HEK293 (cell line): Measurements from ENCODE around the gene PPARG.

ENCODE experiments used
- CTCF ChIA-PET: fragments of 350-600 bp; formaldehyde crosslinking; extraction: SDS; loops from one replicate; lab custom pipeline; 2021; ENCODE audit warnings: antibody characterized with exemption; lab: Yijun Ruan, JAX
- POLR2A ChIA-PET: fragments of 300-600 bp; formaldehyde crosslinking; extraction: SDS; loops from one replicate; lab custom pipeline; 2020; ENCODE audit warnings: antibody characterized with exemption, inconsistent platforms; lab: Yijun Ruan, JAX
- H3K27ac ChIP-seq: fragments of 200-500 bp; sonication (Bioruptor generic); 2 replicates; pipeline ENCODE4 v1.5.1; 2014; ENCODE audit warnings: low read depth, low read length, control low read depth, inconsistent platforms; ENCODE audit errors: extremely low read depth
- H3K36me3 ChIP-seq, 2 experiments: fragments of 200-500 bp in 1 of 2; sonication (Bioruptor generic) in 1 of 2; 1 replicate in 1 of 2; 2 replicates in 1 of 2; pipeline ENCODE4 v1.5.1; 2014 to 2017; ENCODE audit warnings: inconsistent platforms in 2 of 2, low read length in 2 of 2; ENCODE audit not compliant: control insufficient read depth in 2 of 2, insufficient read depth in 1 of 2
- H3K4me1 ChIP-seq: fragments of 200-500 bp; sonication (Bioruptor generic); 2 replicates; pipeline ENCODE4 v1.5.1; 2014; ENCODE audit warnings: mild to moderate bottlenecking, low read length, inconsistent platforms; ENCODE audit not compliant: control insufficient read depth, insufficient read depth
- H3K4me3 ChIP-seq: 2 replicates; pipeline ENCODE4 v1.5.1; 2011; ENCODE audit warnings: low read depth, mild to moderate bottlenecking, control low read depth, low read length, moderate library complexity
- H3K9me3 ChIP-seq: fragments of 200-500 bp; sonication (Bioruptor generic); 2 replicates; pipeline ENCODE4 v1.5.1; 2014; ENCODE audit warnings: low read depth, low read length, inconsistent platforms; ENCODE audit not compliant: control insufficient read depth, insufficient read depth
- FEZF1 ChIP-seq: fragments of 450-650 bp; formaldehyde crosslinking; IDR thresholded peaks from 2 replicates; pipeline ENCODE4 v1.5.1; 2016; ENCODE audit warnings: missing biosample characterization, missing genetic modification characterization
- KLF9 ChIP-seq: fragments of 450-650 bp; formaldehyde crosslinking; IDR thresholded peaks from 2 replicates; pipeline ENCODE4 v1.5.1; 2016; ENCODE audit warnings: missing biosample characterization, missing genetic modification characterization, low read depth
- SP3 ChIP-seq: fragments of 450-650 bp; formaldehyde crosslinking; IDR thresholded peaks from 2 replicates; pipeline ENCODE4 v1.5.1; 2016; ENCODE audit warnings: missing biosample characterization, missing genetic modification characterization
- SP7 ChIP-seq: fragments of 450-650 bp; formaldehyde crosslinking; IDR thresholded peaks from 2 replicates; pipeline ENCODE4 v1.5.1; 2016; ENCODE audit warnings: missing biosample characterization, missing genetic modification characterization
- TCF7L2 ChIP-seq: IDR thresholded peaks from 2 replicates; pipeline ENCODE4 v1.6.1; 2011; ENCODE audit warnings: low read depth, mild to moderate bottlenecking, inconsistent platforms, low read length, moderate library complexity, borderline replicate concordance
- YY1 ChIP-seq: fragments of 450-650 bp; formaldehyde crosslinking; IDR thresholded peaks from 2 replicates; pipeline ENCODE4 v1.5.1; 2018; ENCODE audit warnings: missing biosample characterization, missing genetic modification characterization
- ZBTB48 ChIP-seq: fragments of 450-650 bp; formaldehyde crosslinking; IDR thresholded peaks from 2 replicates; pipeline ENCODE4 v1.5.1; 2016; ENCODE audit warnings: missing biosample characterization, missing genetic modification characterization
- ZNF112 ChIP-seq: fragments of 450-650 bp; formaldehyde crosslinking; IDR thresholded peaks from 2 replicates; pipeline ENCODE4 v1.5.0; 2017; ENCODE audit warnings: missing biosample characterization, missing genetic modification characterization
- ZNF184 ChIP-seq: fragments of 450-650 bp; IDR thresholded peaks from 2 replicates; pipeline ENCODE4 v1.5.1; 2018; ENCODE audit warnings: missing biosample characterization, mild to moderate bottlenecking, missing genetic modification characterization
- ZNF19 ChIP-seq: fragments of 450-650 bp; formaldehyde crosslinking; IDR thresholded peaks from 2 replicates; pipeline ENCODE4; 2016; ENCODE audit warnings: missing biosample characterization, missing genetic modification characterization, low read depth
- ZNF221 ChIP-seq: fragments of 450-650 bp; formaldehyde crosslinking; IDR thresholded peaks from 2 replicates; pipeline ENCODE4 v1.5.1; 2017; ENCODE audit warnings: missing biosample characterization, missing genetic modification characterization, borderline replicate concordance
- ZNF311 ChIP-seq: fragments of 450-650 bp; formaldehyde crosslinking; IDR thresholded peaks from 2 replicates; pipeline ENCODE4 v1.5.1; 2017; ENCODE audit warnings: missing biosample characterization, missing genetic modification characterization, borderline replicate concordance
- ZNF324 ChIP-seq: fragments of 450-650 bp; formaldehyde crosslinking; IDR thresholded peaks from 2 replicates; pipeline ENCODE4 v1.5.1; 2016; ENCODE audit warnings: missing biosample characterization, missing genetic modification characterization
- ZNF354C ChIP-seq: fragments of 450-650 bp; formaldehyde crosslinking; IDR thresholded peaks from 2 replicates; pipeline ENCODE4 v1.5.1; 2016; ENCODE audit warnings: missing biosample characterization, missing genetic modification characterization, low read depth, borderline replicate concordance
- ZNF37A ChIP-seq: fragments of 450-650 bp; IDR thresholded peaks from 2 replicates; pipeline ENCODE4 v1.5.1; 2018; ENCODE audit warnings: missing biosample characterization, missing genetic modification characterization
- ZNF555 ChIP-seq: fragments of 450-650 bp; formaldehyde crosslinking; conservative IDR thresholded peaks from 2 replicates; pipeline ENCODE4 v1.5.1; 2017; ENCODE audit warnings: missing biosample characterization, mild to moderate bottlenecking, missing genetic modification characterization, inconsistent platforms
- ZNF670 ChIP-seq: fragments of 450-650 bp; formaldehyde crosslinking; IDR thresholded peaks from 2 replicates; pipeline ENCODE4 v1.5.1; 2016; ENCODE audit warnings: missing biosample characterization, missing genetic modification characterization, low read depth
- TF ChIP-seq, protein P1 (sequence below): fragments of 450-650 bp; formaldehyde crosslinking; IDR thresholded peaks from 2 replicates; pipeline ENCODE4 v1.5.1; 2017; ENCODE audit warnings: missing biosample characterization, missing genetic modification characterization
- TF ChIP-seq, protein P2 (sequence below): fragments of 450-650 bp; IDR thresholded peaks from 2 replicates; pipeline ENCODE4 v1.5.1; 2018; ENCODE audit warnings: missing biosample characterization, missing genetic modification characterization
- TF ChIP-seq, protein P3 (sequence below): fragments of 450-650 bp; formaldehyde crosslinking; IDR thresholded peaks from 2 replicates; pipeline ENCODE4 v1.5.1; 2016; ENCODE audit warnings: missing biosample characterization, missing genetic modification characterization
- TF ChIP-seq, protein P4 (sequence below): fragments of 450-650 bp; formaldehyde crosslinking; IDR thresholded peaks from 2 replicates; pipeline ENCODE4 v1.5.1; 2016; ENCODE audit warnings: missing biosample characterization, missing genetic modification characterization, low read depth
- TF ChIP-seq, protein P5 (sequence below): fragments of 450-650 bp; formaldehyde crosslinking; IDR thresholded peaks from 2 replicates; pipeline ENCODE4 v1.5.1; 2016; ENCODE audit warnings: missing biosample characterization, missing genetic modification characterization

PPARG gene

DNA sequence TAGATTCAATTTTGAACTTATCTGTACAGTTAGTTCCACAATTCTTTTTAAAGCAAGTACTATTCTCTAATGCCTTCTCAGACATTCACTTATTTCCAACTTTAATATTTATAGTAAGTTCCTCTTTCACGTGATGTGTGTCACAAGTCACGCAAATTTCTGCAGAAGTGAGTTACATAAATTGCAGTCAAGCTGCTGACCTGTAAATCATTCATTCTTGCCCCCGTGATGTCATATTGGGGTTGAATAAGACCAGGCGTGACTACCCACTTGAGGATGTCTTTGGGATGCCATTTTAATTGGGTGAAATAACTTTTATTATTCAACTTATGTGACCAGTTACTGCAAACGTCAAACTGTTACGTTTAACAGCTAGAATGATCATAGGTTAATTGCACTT, 15.1 kb downstream of the PPARG start (continued):
- TF ChIP-seq ZNF184 (tag by site-specific recombination), result no peak
- TF ChIP-seq ZNF19 (tag by site-specific recombination), result no peak
- TF ChIP-seq YY1 (tag by site-specific recombination), result no peak
- no peak for TF ChIP-seq ZNF670
- no peak for TF ChIP-seq ZNF311 (tag by site-specific recombination)
- TF ChIP-seq SP3 (tag by site-specific recombination), result no peak
- TF ChIP-seq ZNF221 (tag by site-specific recombination), result no peak
- no peak for TF ChIP-seq KLF9 (tag by site-specific recombination)

DNA sequence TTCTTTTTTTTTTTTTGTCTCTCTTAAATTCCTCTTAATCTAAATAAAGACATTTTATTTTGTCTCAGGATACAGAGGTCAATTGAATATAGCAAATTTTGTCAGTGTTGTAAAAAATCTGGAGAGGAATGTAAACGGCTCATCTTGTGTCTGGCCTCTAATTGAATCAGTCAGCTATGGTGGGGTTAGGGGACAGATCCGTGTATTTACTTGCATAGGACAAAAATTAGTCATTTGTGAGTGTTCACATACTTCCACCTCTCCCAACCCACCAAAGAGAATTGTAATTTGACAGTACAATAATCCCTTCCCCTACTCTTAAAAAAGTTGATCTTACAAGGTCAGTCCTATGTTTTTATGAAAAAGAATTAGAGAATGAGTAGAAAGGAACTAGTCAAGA, 18.3 kb downstream of the PPARG start:
- Histone ChIP-seq H3K4me3 (no peak overlapping the region), H3K27ac (no peak overlapping the region), H3K4me1 (no peaks in the 10 kb centered on the region), H3K36me3 (no peaks in the 10 kb centered on the region), H3K9me3 (no peaks in the 10 kb centered on the region)
- POLR2A ChIA-PET, result no interaction called here
- CTCF ChIA-PET, result interaction anchor here (0.7 kb wide), 1 partner anchor 22 kb away, joined by 3 read pairs; no protein-coding TSS in a partner anchor
- no peak for TF ChIP-seq SP7 (tag by site-specific recombination)
- TF ChIP-seq FEZF1 (tag by site-specific recombination), result no peak
- no peak for TF ChIP-seq ZBTB48
- TF ChIP-seq, protein P1, sequence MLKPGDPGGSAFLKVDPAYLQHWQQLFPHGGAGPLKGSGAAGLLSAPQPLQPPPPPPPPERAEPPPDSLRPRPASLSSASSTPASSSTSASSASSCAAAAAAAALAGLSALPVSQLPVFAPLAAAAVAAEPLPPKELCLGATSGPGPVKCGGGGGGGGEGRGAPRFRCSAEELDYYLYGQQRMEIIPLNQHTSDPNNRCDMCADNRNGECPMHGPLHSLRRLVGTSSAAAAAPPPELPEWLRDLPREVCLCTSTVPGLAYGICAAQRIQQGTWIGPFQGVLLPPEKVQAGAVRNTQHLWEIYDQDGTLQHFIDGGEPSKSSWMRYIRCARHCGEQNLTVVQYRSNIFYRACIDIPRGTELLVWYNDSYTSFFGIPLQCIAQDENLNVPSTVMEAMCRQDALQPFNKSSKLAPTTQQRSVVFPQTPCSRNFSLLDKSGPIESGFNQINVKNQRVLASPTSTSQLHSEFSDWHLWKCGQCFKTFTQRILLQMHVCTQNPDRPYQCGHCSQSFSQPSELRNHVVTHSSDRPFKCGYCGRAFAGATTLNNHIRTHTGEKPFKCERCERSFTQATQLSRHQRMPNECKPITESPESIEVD, result no peak
- no peak for TF ChIP-seq TCF7L2

DNA sequence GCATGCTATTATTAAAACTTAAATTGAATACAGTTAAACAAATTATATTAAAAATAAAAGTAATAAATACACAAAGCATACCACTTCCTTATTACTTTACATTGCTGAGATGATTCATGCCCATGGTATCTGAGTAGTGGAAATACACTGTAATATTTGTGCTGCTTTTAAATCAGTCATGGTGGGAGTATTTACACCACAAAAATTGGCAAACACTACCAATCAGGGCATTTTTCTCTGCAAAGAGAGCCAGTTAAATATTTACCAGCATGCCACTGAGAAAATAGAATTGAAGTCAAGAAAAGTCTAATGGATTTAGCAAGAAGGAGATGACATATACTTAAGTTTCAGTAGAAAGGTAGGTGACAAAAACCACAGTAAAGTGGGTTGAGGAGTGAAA, 19.6 kb downstream of the PPARG start:
- H3K9me3 ChIP-seq, result no peaks in the 10 kb centered on the region
- POLR2A ChIA-PET, result no interaction called here
- no peak overlapping the region for H3K4me3 ChIP-seq
- no peaks in the 10 kb centered on the region for H3K36me3 ChIP-seq
- H3K4me1 ChIP-seq, result no peaks in the 10 kb centered on the region
- CTCF ChIA-PET, result no interaction called here
- no peak for TF ChIP-seq ZNF324 (tag by site-specific recombination)
- TF ChIP-seq ZNF112, result peak; percentile 97
- H3K27ac ChIP-seq, result no peak overlapping the region

DNA sequence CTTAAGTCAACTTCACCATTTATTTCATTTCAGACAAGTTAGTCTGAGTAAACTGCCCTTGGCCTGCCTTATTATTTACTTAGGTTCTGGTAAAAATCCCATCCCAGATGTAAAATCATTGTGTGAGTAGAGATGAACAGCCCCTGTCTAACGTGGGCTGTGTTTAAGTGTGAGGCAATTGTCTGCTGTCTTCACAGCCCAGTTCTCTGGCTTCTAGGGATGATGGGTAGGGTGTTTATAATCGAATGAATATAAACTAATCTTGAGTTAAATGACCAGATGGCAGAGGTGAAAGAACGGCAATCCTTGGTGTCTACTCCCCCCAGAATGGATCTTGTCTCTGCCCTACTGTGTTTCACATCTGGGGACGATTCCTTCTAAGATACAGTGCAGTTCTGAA, 20.8 kb downstream of the PPARG start:
- Histone ChIP-seq H3K27ac (no peak overlapping the region), H3K9me3 (no peaks in the 10 kb centered on the region), H3K4me1 (no peaks in the 10 kb centered on the region), H3K36me3 (no peaks in the 10 kb centered on the region), H3K4me3 (no peak overlapping the region)
- ChIA-PET CTCF (interaction anchor here (0.6 kb wide), 1 partner anchor 13 kb away, joined by 3 read pairs; no protein-coding TSS in a partner anchor), POLR2A (interaction anchor here (0.7 kb wide), 1 partner anchor 129 kb away, joined by 3 read pairs; no protein-coding TSS in a partner anchor)
- TF ChIP-seq ZNF354C (tag by site-specific recombination) (no peak), ZNF37A (no peak), ZNF555 (tag by site-specific recombination) (no peak)
- TF ChIP-seq, protein P2, sequence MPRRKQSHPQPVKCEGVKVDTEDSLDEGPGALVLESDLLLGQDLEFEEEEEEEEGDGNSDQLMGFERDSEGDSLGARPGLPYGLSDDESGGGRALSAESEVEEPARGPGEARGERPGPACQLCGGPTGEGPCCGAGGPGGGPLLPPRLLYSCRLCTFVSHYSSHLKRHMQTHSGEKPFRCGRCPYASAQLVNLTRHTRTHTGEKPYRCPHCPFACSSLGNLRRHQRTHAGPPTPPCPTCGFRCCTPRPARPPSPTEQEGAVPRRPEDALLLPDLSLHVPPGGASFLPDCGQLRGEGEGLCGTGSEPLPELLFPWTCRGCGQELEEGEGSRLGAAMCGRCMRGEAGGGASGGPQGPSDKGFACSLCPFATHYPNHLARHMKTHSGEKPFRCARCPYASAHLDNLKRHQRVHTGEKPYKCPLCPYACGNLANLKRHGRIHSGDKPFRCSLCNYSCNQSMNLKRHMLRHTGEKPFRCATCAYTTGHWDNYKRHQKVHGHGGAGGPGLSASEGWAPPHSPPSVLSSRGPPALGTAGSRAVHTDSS, result no peak
- TF ChIP-seq, protein P3, sequence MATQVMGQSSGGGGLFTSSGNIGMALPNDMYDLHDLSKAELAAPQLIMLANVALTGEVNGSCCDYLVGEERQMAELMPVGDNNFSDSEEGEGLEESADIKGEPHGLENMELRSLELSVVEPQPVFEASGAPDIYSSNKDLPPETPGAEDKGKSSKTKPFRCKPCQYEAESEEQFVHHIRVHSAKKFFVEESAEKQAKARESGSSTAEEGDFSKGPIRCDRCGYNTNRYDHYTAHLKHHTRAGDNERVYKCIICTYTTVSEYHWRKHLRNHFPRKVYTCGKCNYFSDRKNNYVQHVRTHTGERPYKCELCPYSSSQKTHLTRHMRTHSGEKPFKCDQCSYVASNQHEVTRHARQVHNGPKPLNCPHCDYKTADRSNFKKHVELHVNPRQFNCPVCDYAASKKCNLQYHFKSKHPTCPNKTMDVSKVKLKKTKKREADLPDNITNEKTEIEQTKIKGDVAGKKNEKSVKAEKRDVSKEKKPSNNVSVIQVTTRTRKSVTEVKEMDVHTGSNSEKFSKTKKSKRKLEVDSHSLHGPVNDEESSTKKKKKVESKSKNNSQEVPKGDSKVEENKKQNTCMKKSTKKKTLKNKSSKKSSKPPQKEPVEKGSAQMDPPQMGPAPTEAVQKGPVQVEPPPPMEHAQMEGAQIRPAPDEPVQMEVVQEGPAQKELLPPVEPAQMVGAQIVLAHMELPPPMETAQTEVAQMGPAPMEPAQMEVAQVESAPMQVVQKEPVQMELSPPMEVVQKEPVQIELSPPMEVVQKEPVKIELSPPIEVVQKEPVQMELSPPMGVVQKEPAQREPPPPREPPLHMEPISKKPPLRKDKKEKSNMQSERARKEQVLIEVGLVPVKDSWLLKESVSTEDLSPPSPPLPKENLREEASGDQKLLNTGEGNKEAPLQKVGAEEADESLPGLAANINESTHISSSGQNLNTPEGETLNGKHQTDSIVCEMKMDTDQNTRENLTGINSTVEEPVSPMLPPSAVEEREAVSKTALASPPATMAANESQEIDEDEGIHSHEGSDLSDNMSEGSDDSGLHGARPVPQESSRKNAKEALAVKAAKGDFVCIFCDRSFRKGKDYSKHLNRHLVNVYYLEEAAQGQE (tag by site-specific recombination), result no peak
- TF ChIP-seq, protein P4, sequence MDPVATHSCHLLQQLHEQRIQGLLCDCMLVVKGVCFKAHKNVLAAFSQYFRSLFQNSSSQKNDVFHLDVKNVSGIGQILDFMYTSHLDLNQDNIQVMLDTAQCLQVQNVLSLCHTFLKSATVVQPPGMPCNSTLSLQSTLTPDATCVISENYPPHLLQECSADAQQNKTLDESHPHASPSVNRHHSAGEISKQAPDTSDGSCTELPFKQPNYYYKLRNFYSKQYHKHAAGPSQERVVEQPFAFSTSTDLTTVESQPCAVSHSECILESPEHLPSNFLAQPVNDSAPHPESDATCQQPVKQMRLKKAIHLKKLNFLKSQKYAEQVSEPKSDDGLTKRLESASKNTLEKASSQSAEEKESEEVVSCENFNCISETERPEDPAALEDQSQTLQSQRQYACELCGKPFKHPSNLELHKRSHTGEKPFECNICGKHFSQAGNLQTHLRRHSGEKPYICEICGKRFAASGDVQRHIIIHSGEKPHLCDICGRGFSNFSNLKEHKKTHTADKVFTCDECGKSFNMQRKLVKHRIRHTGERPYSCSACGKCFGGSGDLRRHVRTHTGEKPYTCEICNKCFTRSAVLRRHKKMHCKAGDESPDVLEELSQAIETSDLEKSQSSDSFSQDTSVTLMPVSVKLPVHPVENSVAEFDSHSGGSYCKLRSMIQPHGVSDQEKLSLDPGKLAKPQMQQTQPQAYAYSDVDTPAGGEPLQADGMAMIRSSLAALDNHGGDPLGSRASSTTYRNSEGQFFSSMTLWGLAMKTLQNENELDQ, result no peak
- TF ChIP-seq, protein P5, sequence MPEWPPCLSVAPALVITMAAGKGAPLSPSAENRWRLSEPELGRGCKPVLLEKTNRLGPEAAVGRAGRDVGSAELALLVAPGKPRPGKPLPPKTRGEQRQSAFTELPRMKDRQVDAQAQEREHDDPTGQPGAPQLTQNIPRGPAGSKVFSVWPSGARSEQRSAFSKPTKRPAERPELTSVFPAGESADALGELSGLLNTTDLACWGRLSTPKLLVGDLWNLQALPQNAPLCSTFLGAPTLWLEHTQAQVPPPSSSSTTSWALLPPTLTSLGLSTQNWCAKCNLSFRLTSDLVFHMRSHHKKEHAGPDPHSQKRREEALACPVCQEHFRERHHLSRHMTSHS (tag by site-specific recombination), result no peak
